Body of pancreas (tissue), 4 donors: ENCODE results near the gene KRT28. TPM values are rescaled to one million over a fixed set of nuclear protein-coding genes. Genes with fewer than 3 reads are reported as not detected.

Experiments used
- ATAC-seq: fragments of 150-250 bp; one replicate; pipeline ENCODE4 v1.9.1; 2016
- DNase-seq, 4 donors: peaks; one replicate each; pipeline ENCODE4 v3.0.0-alpha.2; 2019
- H3K27ac ChIP-seq, 4 donors: fragments of 200-600 bp; sonication (generic); 1 replicate in 3 of 4; 2 replicates in 1 of 4; pipeline versions ENCODE4 v1.5.1 to v1.6.1; 2016 to 2019; ENCODE audit warnings: mild to moderate bottlenecking in 1 of 4, mixed read lengths in 1 of 4, moderate library complexity in 1 of 4
- H3K27me3 ChIP-seq, 2 donors: fragments of 200-600 bp; sonication (generic); one replicate each; pipeline ENCODE4 v1.6.0; 2016; ENCODE audit warnings: mild to moderate bottlenecking in 1 of 2
- H3K36me3 ChIP-seq, 2 donors: fragments of 200-600 bp; sonication (generic); replicated peaks in 1 of 2; 2 replicates each; pipeline ENCODE4 v1.5.1; 2016; ENCODE audit warnings: low read depth in 2 of 2; ENCODE audit not compliant: insufficient read depth in 1 of 2
- H3K4me1 ChIP-seq: fragments of 200-600 bp; sonication (generic); one replicate; pipeline ENCODE4 v1.6.0; 2016
- H3K4me3 ChIP-seq, 2 donors: fragments of 200-600 bp; sonication (generic); 1 replicate in 1 of 2; 2 replicates in 1 of 2; pipeline ENCODE4 v1.5.1; 2016 to 2019
- H3K9me3 ChIP-seq, 3 donors: fragments of 200-600 bp; sonication (generic); 1 replicate in 2 of 3; 2 replicates in 1 of 3; pipeline ENCODE4 v1.5.1; 2016
- POLR2A ChIP-seq, 3 donors: fragments of 450-650 bp; IDR thresholded peaks; one replicate each; pipeline ENCODE4 v1.6.1; 2016; ENCODE audit warnings: antibody characterized with exemption in 3 of 3, mild to moderate bottlenecking in 2 of 3
- WGBS, 2 donors: methylation state at CpG; one replicate each; pipeline ENCODE4 v1.1.5; 2017; 5-methylcytosine and 5-hydroxymethylcytosine counted together
- intact Hi-C: fragments of 100-400 bp; cut with DNase I; formaldehyde crosslinking; loops from one replicate; pipeline ENCODE4 v1.15.1; 2023
- total RNA-seq, 2 donors: library from RNA; depleted of rRNA; stranded (reverse); fragments of >200 nt; gene quantifications; one replicate each; pipeline ENCODE4 v1.1.0, GENCODE V29; 2016
- TF ChIP-seq, protein P1 (sequence below), 7 experiments: fragments of 450-650 bp in 4 of 7; fragments of 200-600 bp in 3 of 7; sonication (generic) in 3 of 7; IDR thresholded peaks; one replicate each; pipeline ENCODE4 v1.5.1; 2016 to 2019; ENCODE audit warnings: antibody characterized with exemption in 7 of 7

Gene KRT28, protein sequence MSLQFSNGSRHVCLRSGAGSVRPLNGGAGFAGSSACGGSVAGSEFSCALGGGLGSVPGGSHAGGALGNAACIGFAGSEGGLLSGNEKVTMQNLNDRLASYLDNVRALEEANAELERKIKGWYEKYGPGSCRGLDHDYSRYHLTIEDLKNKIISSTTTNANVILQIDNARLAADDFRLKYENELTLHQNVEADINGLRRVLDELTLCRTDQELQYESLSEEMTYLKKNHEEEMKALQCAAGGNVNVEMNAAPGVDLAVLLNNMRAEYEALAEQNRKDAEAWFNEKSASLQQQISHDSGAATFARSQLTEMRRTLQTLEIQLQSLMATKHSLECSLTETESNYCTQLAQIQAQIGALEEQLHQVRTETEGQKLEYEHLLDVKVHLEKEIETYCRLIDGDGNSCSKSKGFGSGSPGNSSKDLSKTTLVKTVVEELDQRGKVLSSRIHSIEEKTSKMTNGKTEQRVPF
- total RNA-seq: not detected

GRCh38 chr17:40799859-40800258 is at the start of gene KRT28:
Gene KRT28 (minus strand): TSS chr17:40799959. CDS start chr17:40799893, 66 bp downstream.
- ATAC-seq (no peak), DNase-seq (no peak)
- Histone ChIP-seq H3K27ac (no peak within 1 kb of the TSS), H3K9me3 (no peaks in the 10 kb centered on the region), H3K4me1 (no peaks in the 10 kb centered on the region), H3K27me3 (no peaks in the 10 kb centered on the region), H3K4me3 (no peak within 1 kb of the TSS), H3K36me3 (no peaks in the 10 kb centered on the region)
- WGBS, 2 donors: 40 to 53% methylated on average over 3 of the region's 3 CpGs
- intact Hi-C loops: no loop called here
- TF ChIP-seq, protein P1, sequence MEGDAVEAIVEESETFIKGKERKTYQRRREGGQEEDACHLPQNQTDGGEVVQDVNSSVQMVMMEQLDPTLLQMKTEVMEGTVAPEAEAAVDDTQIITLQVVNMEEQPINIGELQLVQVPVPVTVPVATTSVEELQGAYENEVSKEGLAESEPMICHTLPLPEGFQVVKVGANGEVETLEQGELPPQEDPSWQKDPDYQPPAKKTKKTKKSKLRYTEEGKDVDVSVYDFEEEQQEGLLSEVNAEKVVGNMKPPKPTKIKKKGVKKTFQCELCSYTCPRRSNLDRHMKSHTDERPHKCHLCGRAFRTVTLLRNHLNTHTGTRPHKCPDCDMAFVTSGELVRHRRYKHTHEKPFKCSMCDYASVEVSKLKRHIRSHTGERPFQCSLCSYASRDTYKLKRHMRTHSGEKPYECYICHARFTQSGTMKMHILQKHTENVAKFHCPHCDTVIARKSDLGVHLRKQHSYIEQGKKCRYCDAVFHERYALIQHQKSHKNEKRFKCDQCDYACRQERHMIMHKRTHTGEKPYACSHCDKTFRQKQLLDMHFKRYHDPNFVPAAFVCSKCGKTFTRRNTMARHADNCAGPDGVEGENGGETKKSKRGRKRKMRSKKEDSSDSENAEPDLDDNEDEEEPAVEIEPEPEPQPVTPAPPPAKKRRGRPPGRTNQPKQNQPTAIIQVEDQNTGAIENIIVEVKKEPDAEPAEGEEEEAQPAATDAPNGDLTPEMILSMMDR (IDR thresholded peaks at IDR 0.05): no peak
- TF ChIP-seq POLR2A (IDR thresholded peaks at IDR 0.05): no peak

- Histone ChIP-seq H3K4me1 (no peaks in the 10 kb centered on the region), H3K27ac (no peak overlapping the region), H3K9me3 (no peaks in the 10 kb centered on the region), H3K4me3 (no peak overlapping the region), H3K27me3 (no peaks in the 10 kb centered on the region), H3K36me3 (no peaks in the 10 kb centered on the region)
- no peak for TF ChIP-seq POLR2A (IDR thresholded peaks at IDR 0.05)
- TF ChIP-seq, protein P1 (IDR thresholded peaks at IDR 0.05): no peak
- no peak for DNase-seq
- ATAC-seq: no peak
- intact Hi-C loops: no loop called here
- WGBS, 2 donors: 37 to 53% methylated on average over 1 of the region's 1 CpG
Measured at GRCh38 chr17:40848583-40849235, 49.0 kb upstream of the KRT28 start.

DNA sequence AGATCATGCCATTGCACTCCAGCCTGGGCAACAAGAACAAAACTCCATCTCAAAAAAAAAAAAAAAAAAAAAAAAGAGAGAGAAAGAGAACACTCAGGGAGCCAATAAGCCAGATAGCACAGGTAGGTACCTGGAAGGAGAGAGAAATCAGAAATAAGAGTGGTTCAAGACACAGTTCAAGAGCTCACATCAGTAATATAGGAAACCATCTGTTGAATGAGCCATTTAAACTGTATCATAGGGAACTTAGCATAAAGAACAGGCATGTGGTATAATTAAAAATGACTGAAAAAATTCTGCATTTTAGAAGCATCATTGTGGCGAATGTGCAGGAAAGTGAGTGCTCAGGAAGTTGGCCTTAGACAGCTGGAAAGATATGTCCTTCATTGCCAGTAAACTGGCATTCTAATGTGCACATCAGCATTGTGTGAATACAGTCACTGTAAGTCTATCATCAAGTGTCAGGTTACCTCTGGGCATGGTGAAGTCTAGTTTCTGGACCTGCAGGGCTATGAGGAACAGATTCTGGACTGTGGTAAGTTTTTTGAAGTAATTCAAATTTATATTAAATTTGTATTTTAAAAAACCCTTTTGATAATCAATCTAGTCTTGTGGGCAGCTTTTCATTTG is 46.9 kb upstream of the KRT28 start:
- Histone ChIP-seq H3K36me3 (no peaks in the 10 kb centered on the region), H3K27me3 (no peaks in the 10 kb centered on the region), H3K9me3 (no peaks in the 10 kb centered on the region), H3K4me1 (no peaks in the 10 kb centered on the region), H3K4me3 (no peak overlapping the region), H3K27ac (no peak overlapping the region)
- DNase-seq (no peak), ATAC-seq (no peak)
- TF ChIP-seq, protein P1 (IDR thresholded peaks at IDR 0.05): no peak
- no peak for TF ChIP-seq POLR2A (IDR thresholded peaks at IDR 0.05)
- 75 to 77% methylated on average over 1 of the region's 1 CpG for WGBS, 2 donors
- intact Hi-C loops: no loop called here

DNA sequence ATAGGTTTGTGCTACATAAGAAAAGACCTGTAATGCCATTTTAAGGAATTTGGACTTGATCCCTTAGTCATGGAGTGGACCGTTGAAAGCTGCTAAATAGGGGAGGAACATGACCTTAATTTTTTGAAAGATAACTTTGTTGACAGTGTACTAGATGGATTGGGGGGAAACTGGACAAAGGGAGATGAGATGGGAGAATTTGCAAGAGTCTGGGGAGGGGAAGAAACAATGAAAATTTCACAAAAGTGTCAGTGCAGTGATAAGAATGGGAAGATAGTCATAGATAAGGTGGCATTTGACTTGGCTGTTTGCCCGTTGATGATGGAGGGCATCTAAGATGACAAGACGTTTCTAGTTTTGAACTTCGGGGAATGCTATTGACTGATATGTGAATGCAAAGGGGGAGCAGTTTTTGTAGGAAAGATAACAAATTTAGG is 44.9 kb upstream of the KRT28 start:
- Histone ChIP-seq H3K4me1 (no peaks in the 10 kb centered on the region), H3K9me3 (no peaks in the 10 kb centered on the region), H3K4me3 (no peak overlapping the region), H3K36me3 (no peaks in the 10 kb centered on the region), H3K27ac (no peak overlapping the region), H3K27me3 (no peaks in the 10 kb centered on the region)
- WGBS, 2 donors: 30 to 44% methylated on average over 4 of the region's 4 CpGs
- DNase-seq (no peak), ATAC-seq (no peak)
- intact Hi-C loops: no loop called here
- no peak for TF ChIP-seq POLR2A (IDR thresholded peaks at IDR 0.05)
- TF ChIP-seq, protein P1 (IDR thresholded peaks at IDR 0.05): no peak
